HCT116 (cell line): ENCODE data around the gene PAK1. TPM values are rescaled to one million over a fixed set of nuclear protein-coding genes. Genes with fewer than 3 reads are reported as not detected.

ENCODE experiments used
- ATAC-seq: fragments of 200-7000 bp; cut with Tn5 transposase; 2 replicates; pipeline ENCODE4 v1.9.1; 2020; ENCODE audit warnings: mild to moderate bottlenecking, moderate library complexity
- BruUV-seq: library from RNA; stranded (reverse); fragments of 400-500 nt; replicated peaks from 2 replicates; lab custom pipeline; 2021; lab: Mats Ljungman, UMichigan
- CTCF ChIA-PET: fragments of 300-600 bp; sonication (Branson Sonifier 250); formaldehyde crosslinking; loops from one replicate; lab custom pipeline; 2021; ENCODE audit warnings: antibody characterized with exemption; lab: Charles Lee
- POLR2A ChIA-PET: fragments of 300-600, 350-600 bp; sonication (Branson Sonifier 250); formaldehyde crosslinking; loops from one replicate; lab custom pipeline; 2021; ENCODE audit warnings: antibody characterized with exemption; lab: Charles Lee
- RAD21 ChIA-PET, 2 experiments: fragments of 300-600 bp; sonication (Branson Sonifier 250); formaldehyde crosslinking; loops; one replicate each; lab custom pipeline; 2023; ENCODE audit warnings: low total read pairs in 2 of 2; ENCODE audit not compliant: uncharacterized antibody in 2 of 2, unreplicated experiment in 2 of 2, low non-redundant PET in 1 of 2; lab: Charles Lee
- DNase-seq: peaks from one replicate; pipeline ENCODE4 v3.0.0-alpha.2; 2010; ENCODE audit warnings: low read depth, low spot score
- H2AFZ ChIP-seq: fragments of 200-600 bp; shearing (Covaris generic), sonication (generic); 2 replicates; pipeline ENCODE4 v1.6.1; 2017; ENCODE audit warnings: low read depth, mixed run types, mixed read lengths, antibody characterized with exemption, low read length; ENCODE audit not compliant: poor library complexity, severe bottlenecking
- H3K27ac ChIP-seq: 2 replicates; pipeline ENCODE4 v1.5.1; 2012; ENCODE audit warnings: low read depth, low read length
- H3K27me3 ChIP-seq: fragments of 200-600 bp; sonication (generic); 2 replicates; pipeline ENCODE4 v1.6.1; 2016; ENCODE audit warnings: mixed run types, low read length, mixed read lengths; ENCODE audit not compliant: insufficient read depth
- H3K36me3 ChIP-seq, 2 experiments: fragments of 200-500 bp in 1 of 2; fragments of 200-600 bp in 1 of 2; sonication (Bioruptor generic) in 1 of 2; sonication (generic) in 1 of 2; 2 replicates each; pipeline versions ENCODE4 v1.5.1 to v1.6.1; 2014 to 2016; ENCODE audit warnings: low read length in 2 of 2, inconsistent platforms in 1 of 2, mixed read lengths in 1 of 2, mixed run types in 1 of 2; ENCODE audit not compliant: insufficient read depth in 2 of 2, control insufficient read depth in 1 of 2
- H3K4me1 ChIP-seq, 2 experiments: fragments of 200-600 bp in 1 of 2; sonication (generic) in 1 of 2; 2 replicates each; pipeline versions ENCODE4 v1.5.1 to v1.6.1; 2012 to 2017; ENCODE audit warnings: low read length in 2 of 2, inconsistent platforms in 1 of 2, mild to moderate bottlenecking in 1 of 2, mixed read lengths in 1 of 2, mixed run types in 1 of 2, moderate library complexity in 1 of 2; ENCODE audit not compliant: insufficient read depth in 2 of 2, control insufficient read depth in 1 of 2
- H3K4me2 ChIP-seq: fragments of 200-600 bp; sonication (generic); 2 replicates; pipeline ENCODE4 v1.6.1; 2017; ENCODE audit warnings: mixed run types, low read length, mixed read lengths
- H3K4me3 ChIP-seq, 2 experiments: fragments of 200-600 bp in 1 of 2; sonication (generic) in 1 of 2; replicated peaks in 1 of 2; 2 replicates each; pipeline ENCODE4 v1.5.1; 2011 to 2016; ENCODE audit warnings: low read length in 2 of 2, control low read depth in 1 of 2, low read depth in 1 of 2, mild to moderate bottlenecking in 1 of 2, mixed read lengths in 1 of 2, mixed run types in 1 of 2
- H3K79me2 ChIP-seq: fragments of 200-600 bp; sonication (generic); 2 replicates; pipeline ENCODE4 v1.6.1; 2017; ENCODE audit warnings: mild to moderate bottlenecking, mixed run types, low read length, moderate library complexity, mixed read lengths; ENCODE audit not compliant: insufficient read depth
- H3K9ac ChIP-seq: fragments of 200-600 bp; sonication (generic); 2 replicates; pipeline ENCODE4 v1.6.1; 2016; ENCODE audit warnings: low read length, mixed read lengths
- H3K9me2 ChIP-seq: fragments of 200-600 bp; sonication (generic), shearing (Covaris generic); 2 replicates; pipeline ENCODE4 v1.6.1; 2017; ENCODE audit warnings: mixed run types, mild to moderate bottlenecking, moderate library complexity; ENCODE audit not compliant: insufficient read depth
- H3K9me3 ChIP-seq, 2 experiments: fragments of 200-500 bp in 1 of 2; fragments of 200-600 bp in 1 of 2; sonication (Bioruptor generic) in 1 of 2; sonication (generic) in 1 of 2; 2 replicates each; pipeline ENCODE4 v1.6.1; 2014 to 2017; ENCODE audit warnings: low read length in 2 of 2, mixed read lengths in 2 of 2, inconsistent platforms in 1 of 2, low read depth in 1 of 2, mild to moderate bottlenecking in 1 of 2, mixed run types in 1 of 2, moderate library complexity in 1 of 2; ENCODE audit not compliant: control insufficient read depth in 1 of 2, insufficient read depth in 1 of 2
- H4K20me1 ChIP-seq: fragments of 200-600 bp; sonication (generic), shearing (Covaris generic); 2 replicates; pipeline ENCODE4 v1.6.1; 2017; ENCODE audit warnings: mixed run types, mild to moderate bottlenecking, moderate library complexity; ENCODE audit not compliant: insufficient read depth
- ELF1 ChIP-seq: IDR thresholded peaks from 2 replicates; pipeline ENCODE4 v1.6.1; 2012; ENCODE audit warnings: low read depth, borderline replicate concordance
- EZH2 ChIP-seq: fragments of 200-600 bp; sonication (generic); IDR thresholded peaks from 2 replicates; pipeline ENCODE4 v1.6.1; 2017; ENCODE audit warnings: antibody characterized with exemption, mixed run types
- ZBTB33 ChIP-seq: IDR thresholded peaks from 2 replicates; pipeline ENCODE4 v1.6.1; 2011; ENCODE audit warnings: mild to moderate bottlenecking, low read length, moderate library complexity; ENCODE audit not compliant: insufficient replicate concordance; ENCODE audit errors: extremely low read depth
- ZFX ChIP-seq: fragments of 450-650 bp; IDR thresholded peaks from 2 replicates; pipeline ENCODE4 v1.6.1; 2017
- intact Hi-C: fragments of 100-400 bp; cut with micrococcal nuclease; formaldehyde crosslinking; loops from 2 replicates; pipeline ENCODE4 v1.10.0; 2022
- total RNA-seq: library from RNA; stranded (reverse); gene quantifications from one replicate; pipeline ENCODE4 v1.2.1, GENCODE V29; 2021; ENCODE audit not compliant: unreplicated experiment

Gene PAK1
- total RNA-seq, 1 experiment from 2014 or later: 56.1 TPM

- intact Hi-C loops: no loop called here
- Histone ChIP-seq H4K20me1 (no peaks in the 10 kb centered on the region), H3K9me2 (no peaks in the 10 kb centered on the region), H3K4me2 (peak overlapping the region; percentile 86), H3K9ac (peak overlapping the region; percentile 75; the same call in 1 of the 2 replicates), H3K4me3 (peak overlapping the region; percentile 53 to 67), H2AFZ (peak overlapping the region; percentile 87), H3K36me3 (no peaks in the 10 kb centered on the region), H3K27me3 (no peaks in the 10 kb centered on the region), H3K27ac (no peak overlapping the region), H3K9me3 (no peaks in the 10 kb centered on the region), H3K4me1 (peaks cover 18 to 29% of the 10 kb centered on the region in 2 experiments), H3K79me2 (peaks cover 5% of the 10 kb centered on the region; the same call in 1 of the 2 replicates)
- ChIA-PET CTCF (no interaction called here), RAD21 (no interaction called here), POLR2A (interaction anchor here (1.2 kb wide), 1 partner anchor 67 kb away, joined by 3 read pairs; no protein-coding TSS in a partner anchor)
- ATAC-seq (no peak), DNase-seq (no peak)
- TF ChIP-seq ELF1 (no peak), ZBTB33 (no peak)
- BruUV-seq: TSS peak; percentile 86
Measured at GRCh38 chr11:77474684-77475060, 778 bp upstream of the PAK1 start.

GRCh38 chr11:77472991-77473800, 698 bp downstream of the PAK1 start:
- POLR2A ChIA-PET: no interaction called here
- no TSS peak for BruUV-seq
- ATAC-seq: peak; percentile 74

More at GRCh38 chr11:77472991-77473800, 698 bp downstream of the PAK1 start:
- no peak for DNase-seq
- Histone ChIP-seq H3K27ac (peak overlapping the region; percentile 52; the same call in 1 of the 2 replicates), H3K27me3 (no peaks in the 10 kb centered on the region), H2AFZ (peak overlapping the region; percentile 78), H3K4me3 (peak overlapping the region; percentile 53 to 67), H3K79me2 (peaks cover 9% of the 10 kb centered on the region; the same call in 1 of the 2 replicates), H3K4me2 (peak overlapping the region; percentile 86), H3K4me1 (peaks cover 18 to 29% of the 10 kb centered on the region in 2 experiments), H3K9me3 (no peaks in the 10 kb centered on the region), H3K9me2 (no peaks in the 10 kb centered on the region), H4K20me1 (no peaks in the 10 kb centered on the region), H3K9ac (peak overlapping the region; percentile 75), H3K36me3 (no peaks in the 10 kb centered on the region)
- TF ChIP-seq ZFX (peak; percentile 85), EZH2 (no peak)
- RAD21 ChIA-PET: interaction anchor here (0.7 kb wide), 2 partner anchors 46 to 61 kb away, joined by 4 to 5 read pairs; no protein-coding TSS in a partner anchor
- CTCF ChIA-PET: interaction anchor here (0.6 kb wide), 1 partner anchor 382 kb away, joined by 3 read pairs; no protein-coding TSS in a partner anchor
- intact Hi-C loops: loop anchor here (2.0 kb wide), 1 partner anchor 280 kb away; no protein-coding TSS in a partner anchor
